KG1 (cell line): ENCODE results near the gene TEX19.

Experiments used
- DNase-seq: peaks from one replicate; lab custom pipeline; 2025; lab: John Stamatoyannopoulos, UW

The TEX19 gene

GRCh38 chr17:82358465-82359350, at the start of gene TEX19:
TEX19 (plus strand) TSS chr17:82359247; CDS start chr17:82362151, 2,904 bp downstream.
- DNase-seq, result no peak

- no peak for DNase-seq
These were observed 49.1 kb upstream of the TEX19 start for GRCh38 chr17:82309656-82310570.

- DNase-seq, result no peak
These were observed 48.2 kb upstream of the TEX19 start for GRCh38 chr17:82310877-82311276.

GRCh38 chr17:82311971-82312370, 47.1 kb upstream of the TEX19 start:
- no peak for DNase-seq

- DNase-seq, result no peak
These were observed 45.6 kb upstream of the TEX19 start for GRCh38 chr17:82313195-82314011.

- no peak for DNase-seq
These were observed 44.9 kb upstream of the TEX19 start for GRCh38 chr17:82314012-82314726.

GRCh38 chr17:82314727-82315605, 44.1 kb upstream of the TEX19 start:
- DNase-seq, result no peak

- no peak for DNase-seq
These were observed 43.2 kb upstream of the TEX19 start for GRCh38 chr17:82315703-82316358.

GRCh38 chr17:82316651-82317393, 42.2 kb upstream of the TEX19 start:
- no peak for DNase-seq

- no peak for DNase-seq
These were observed 41.5 kb upstream of the TEX19 start, which contains the start of gene CD7 for GRCh38 chr17:82317394-82318168. CD7 (minus strand) TSS chr17:82317608; CDS start chr17:82317495, 113 bp downstream.

- DNase-seq, result no peak
These were observed 40.9 kb upstream of the TEX19 start for GRCh38 chr17:82318169-82318498.

- DNase-seq, result no peak
These were observed 40.1 kb upstream of the TEX19 start for GRCh38 chr17:82318772-82319606.

- no peak for DNase-seq
These were observed 39.4 kb upstream of the TEX19 start for GRCh38 chr17:82319619-82320062.

GRCh38 chr17:82320140-82320840, 38.8 kb upstream of the TEX19 start:
- no peak for DNase-seq

GRCh38 chr17:82320956-82321927, 37.8 kb upstream of the TEX19 start:
- DNase-seq, result no peak
